Calu3 (cell line): ENCODE data around the gene DLX1. TPM values are rescaled to one million over a fixed set of nuclear protein-coding genes. Genes with fewer than 3 reads are reported as not detected.

Experiments
- BruUV-seq: library from RNA; stranded (reverse); fragments of 400-500 nt; replicated peaks from 2 replicates; lab custom pipeline; 2021; lab: Mats Ljungman, UMichigan
- CTCF ChIA-PET: fragments of 300-600 bp; sonication (Branson Sonifier 250); formaldehyde crosslinking; loops from one replicate; lab custom pipeline; 2022; ENCODE audit warnings: antibody characterized with exemption; lab: Charles Lee
- DNase-seq: peaks from one replicate; pipeline ENCODE4 v3.0.0; 2022
- H3K27ac Mint-ChIP-seq: one replicate; pipeline ENCODE4 v1.8.0; 2022; ENCODE audit warnings: mixed read lengths; ENCODE audit not compliant: unreplicated experiment
- H3K27me3 Mint-ChIP-seq: one replicate; pipeline ENCODE4 v1.8.0; 2022; ENCODE audit warnings: mixed read lengths; ENCODE audit not compliant: unreplicated experiment
- H3K36me3 Mint-ChIP-seq: one replicate; pipeline ENCODE4 v1.8.0; 2022; ENCODE audit warnings: mild to moderate bottlenecking, moderate library complexity, mixed read lengths; ENCODE audit not compliant: insufficient read depth, unreplicated experiment
- H3K4me1 Mint-ChIP-seq: one replicate; pipeline ENCODE4 v1.8.0; 2022; ENCODE audit warnings: mild to moderate bottlenecking, low read depth, mixed read lengths; ENCODE audit not compliant: unreplicated experiment
- H3K4me3 Mint-ChIP-seq: one replicate; pipeline ENCODE4 v1.8.0; 2022; ENCODE audit warnings: mild to moderate bottlenecking, low read depth, moderate library complexity, mixed read lengths; ENCODE audit not compliant: unreplicated experiment
- H3K9me3 Mint-ChIP-seq: one replicate; pipeline ENCODE4 v1.8.0; 2022; ENCODE audit warnings: low read depth, mixed read lengths; ENCODE audit not compliant: unreplicated experiment
- intact Hi-C: fragments of 100-400 bp; cut with micrococcal nuclease; formaldehyde crosslinking; loops from one replicate; pipeline ENCODE4 v1.10.0; 2022; ENCODE audit not compliant: unreplicated experiment
- total RNA-seq: library from RNA; stranded (reverse); gene quantifications from 2 replicates; pipeline ENCODE4 v1.2.3, GENCODE V29; 2022
- TF ChIP-seq, protein P1 (sequence below): fragments of 200-600 bp; IDR thresholded peaks from one replicate; pipeline ENCODE4 v1.8.0; 2022; ENCODE audit warnings: antibody characterized with exemption; ENCODE audit not compliant: unreplicated experiment

DLX1 gene
- total RNA-seq, 1 experiment from 2014 or later = not detected

DNA sequence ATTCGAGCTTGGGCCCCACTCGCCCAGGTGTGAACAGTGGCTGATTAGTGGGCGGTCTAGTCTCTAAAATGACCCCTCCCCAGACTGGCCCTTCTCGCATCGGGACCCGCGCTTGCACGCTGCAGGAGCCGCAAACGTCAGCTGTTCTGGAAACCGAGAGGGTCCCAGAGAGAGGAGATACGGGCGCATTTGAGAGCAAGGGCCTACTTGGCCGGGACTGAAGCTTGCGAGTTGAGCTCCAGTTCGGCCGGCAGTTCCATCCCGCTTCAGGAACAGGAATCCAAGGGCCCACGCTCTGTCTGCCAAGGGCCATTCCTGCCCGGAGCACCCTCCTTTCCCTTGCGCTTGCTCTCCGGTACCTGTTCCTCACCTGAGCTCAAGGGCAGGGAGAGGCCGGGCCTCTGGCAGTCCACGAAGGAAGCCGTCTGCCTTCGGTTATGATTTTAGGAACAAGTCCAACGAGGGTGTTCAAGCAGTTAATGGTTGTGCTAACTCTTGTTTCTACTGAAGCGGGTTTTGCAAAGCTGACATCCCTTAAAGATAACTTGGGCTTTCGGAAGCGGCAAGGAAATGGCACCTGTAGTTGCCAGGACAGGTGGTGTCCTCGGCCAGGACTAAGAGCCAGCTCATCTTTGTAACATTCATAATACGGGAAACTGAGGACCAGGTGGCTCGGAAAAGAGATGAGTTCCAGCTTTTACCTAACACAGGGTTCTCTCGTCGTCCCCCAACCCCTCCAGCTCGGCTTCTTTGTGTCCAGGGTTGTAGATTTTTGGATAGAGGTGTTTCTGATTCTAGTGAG is 3.9 kb upstream of the DLX1 start:
- no peak for DNase-seq
- peaks cover 25% of the 10 kb centered on the region for H3K4me1 Mint-ChIP-seq
- no TSS peak for BruUV-seq
- H3K9me3 Mint-ChIP-seq = no peaks in the 10 kb centered on the region
- no peak overlapping the region for H3K27ac Mint-ChIP-seq
- peaks cover 48% of the 10 kb centered on the region for H3K27me3 Mint-ChIP-seq
- intact Hi-C loops = no loop called here
- CTCF ChIA-PET = interaction anchor here (0.5 kb wide), 1 partner anchor 172 kb away, joined by 5 read pairs; no protein-coding TSS in a partner anchor
- TF ChIP-seq, protein P1, sequence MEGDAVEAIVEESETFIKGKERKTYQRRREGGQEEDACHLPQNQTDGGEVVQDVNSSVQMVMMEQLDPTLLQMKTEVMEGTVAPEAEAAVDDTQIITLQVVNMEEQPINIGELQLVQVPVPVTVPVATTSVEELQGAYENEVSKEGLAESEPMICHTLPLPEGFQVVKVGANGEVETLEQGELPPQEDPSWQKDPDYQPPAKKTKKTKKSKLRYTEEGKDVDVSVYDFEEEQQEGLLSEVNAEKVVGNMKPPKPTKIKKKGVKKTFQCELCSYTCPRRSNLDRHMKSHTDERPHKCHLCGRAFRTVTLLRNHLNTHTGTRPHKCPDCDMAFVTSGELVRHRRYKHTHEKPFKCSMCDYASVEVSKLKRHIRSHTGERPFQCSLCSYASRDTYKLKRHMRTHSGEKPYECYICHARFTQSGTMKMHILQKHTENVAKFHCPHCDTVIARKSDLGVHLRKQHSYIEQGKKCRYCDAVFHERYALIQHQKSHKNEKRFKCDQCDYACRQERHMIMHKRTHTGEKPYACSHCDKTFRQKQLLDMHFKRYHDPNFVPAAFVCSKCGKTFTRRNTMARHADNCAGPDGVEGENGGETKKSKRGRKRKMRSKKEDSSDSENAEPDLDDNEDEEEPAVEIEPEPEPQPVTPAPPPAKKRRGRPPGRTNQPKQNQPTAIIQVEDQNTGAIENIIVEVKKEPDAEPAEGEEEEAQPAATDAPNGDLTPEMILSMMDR = no peak
- H3K36me3 Mint-ChIP-seq = peaks cover 23% of the 10 kb centered on the region
- no peak overlapping the region for H3K4me3 Mint-ChIP-seq

DNA sequence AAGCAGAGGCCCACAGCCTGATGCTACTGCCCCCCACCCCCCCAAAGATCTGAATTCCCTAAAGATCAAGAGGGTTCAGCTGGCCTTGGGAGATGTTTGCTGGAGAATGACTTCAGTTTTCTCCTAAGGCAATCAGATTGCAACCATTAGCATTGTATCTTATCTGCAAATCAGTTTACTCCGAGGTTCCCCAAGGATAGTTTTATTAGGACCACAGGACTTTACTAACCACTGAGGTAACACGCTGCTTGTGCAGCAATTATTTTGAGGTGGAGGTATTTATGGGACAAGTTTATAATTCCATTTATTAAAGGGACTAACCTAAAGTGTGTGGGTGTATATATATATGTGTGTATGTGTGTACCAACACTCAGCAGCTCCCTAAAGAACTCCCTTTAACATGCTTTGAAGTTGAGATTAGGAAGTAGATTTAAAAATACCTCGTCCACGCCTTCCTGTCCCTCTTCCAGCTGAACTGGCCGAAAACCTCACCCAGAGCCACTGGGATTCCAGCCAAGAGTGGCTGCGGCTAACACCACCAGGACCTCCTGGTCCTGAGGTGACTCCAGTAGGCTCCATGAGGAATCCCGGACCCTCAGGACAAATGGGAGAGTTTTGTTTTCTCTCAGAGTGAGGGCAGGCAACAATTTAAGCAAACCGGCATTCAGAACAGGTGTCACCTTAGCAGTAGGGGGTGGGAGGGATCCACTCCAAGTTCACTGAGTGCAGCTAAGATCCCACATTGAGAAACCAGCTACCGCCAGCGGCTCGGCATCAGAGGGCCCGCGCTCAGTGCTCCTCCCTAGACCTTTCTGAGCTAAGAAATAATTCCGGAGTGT is 3.0 kb upstream of the DLX1 start:
- no peak for DNase-seq
- no peak overlapping the region for H3K27ac Mint-ChIP-seq
- no TSS peak for BruUV-seq
- peaks cover 32% of the 10 kb centered on the region for H3K4me1 Mint-ChIP-seq
- peak overlapping the region; percentile 60 for H3K4me3 Mint-ChIP-seq
- peaks cover 23% of the 10 kb centered on the region for H3K36me3 Mint-ChIP-seq
- TF ChIP-seq, protein P1 = no peak
- intact Hi-C loops = no loop called here
- H3K27me3 Mint-ChIP-seq = peaks cover 57% of the 10 kb centered on the region
- CTCF ChIA-PET = no interaction called here
- no peaks in the 10 kb centered on the region for H3K9me3 Mint-ChIP-seq

DNA sequence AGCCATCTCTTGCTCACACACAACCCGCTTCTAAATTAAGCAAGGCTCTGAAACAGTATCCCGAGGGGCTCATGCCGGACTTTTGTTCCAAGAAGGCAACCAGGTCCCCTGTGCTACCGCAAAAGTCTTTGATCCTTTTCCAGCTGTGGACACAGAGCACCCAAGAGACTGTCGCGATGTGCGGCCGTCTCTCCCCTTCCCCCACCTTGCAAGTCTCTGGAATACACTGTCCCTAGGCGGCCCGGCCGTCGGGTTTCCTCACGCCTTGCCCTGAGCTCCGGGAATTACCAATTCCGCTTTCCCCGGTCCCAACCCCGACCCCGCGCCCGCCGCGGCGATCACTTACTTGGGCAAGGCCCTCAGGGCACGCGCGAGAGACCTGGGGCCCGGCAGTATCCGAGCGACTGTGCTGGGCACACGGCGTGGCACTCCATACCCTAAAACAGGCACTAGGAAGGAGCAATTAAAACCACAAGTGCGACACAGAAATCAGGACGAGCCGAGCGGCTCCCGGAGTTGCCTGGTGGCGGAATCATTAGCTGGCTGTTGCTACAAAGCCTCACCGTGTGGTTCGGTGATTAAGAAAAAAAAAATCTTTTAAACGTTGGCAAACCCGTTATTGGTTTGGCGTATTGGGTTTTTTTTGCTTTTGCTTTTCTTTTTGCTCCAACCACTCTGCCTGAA is 2.2 kb upstream of the DLX1 start:
- CTCF ChIA-PET = no interaction called here
- H3K27me3 Mint-ChIP-seq = peaks cover 64% of the 10 kb centered on the region

More for the DNA sequence above, 2.2 kb upstream of the DLX1 start:
- TF ChIP-seq, protein P1 = no peak
- intact Hi-C loops = no loop called here
- H3K4me3 Mint-ChIP-seq = peak overlapping the region; percentile 60
- no peak overlapping the region for H3K27ac Mint-ChIP-seq
- no TSS peak for BruUV-seq
- no peak for DNase-seq
- no peaks in the 10 kb centered on the region for H3K9me3 Mint-ChIP-seq
- H3K4me1 Mint-ChIP-seq = peaks cover 32% of the 10 kb centered on the region
- peaks cover 23% of the 10 kb centered on the region for H3K36me3 Mint-ChIP-seq
